HG02588 (cell line): ENCODE results near the gene MRO.
"Not testable (repeated sequence)": the region's sequence is repeated elsewhere in the genome, so short reads cannot be mapped to it uniquely, and the experiment has no call there.

Experiments used
- ATAC-seq: cut with Tn5 transposase; IDR thresholded peaks from one replicate; pipeline ENCODE4 v1.9.1; 2021; ENCODE audit warnings: mild to moderate bottlenecking, moderate library complexity; ENCODE audit not compliant: unreplicated experiment

The MRO gene

GRCh38 chr18:50836521-50836957 lies 16.7 kb upstream of the MRO start:
- no peak for ATAC-seq

- ATAC-seq: not testable (repeated sequence)
Observed at GRCh38 chr18:50833496-50833895, 13.7 kb upstream of the MRO start.

DNA sequence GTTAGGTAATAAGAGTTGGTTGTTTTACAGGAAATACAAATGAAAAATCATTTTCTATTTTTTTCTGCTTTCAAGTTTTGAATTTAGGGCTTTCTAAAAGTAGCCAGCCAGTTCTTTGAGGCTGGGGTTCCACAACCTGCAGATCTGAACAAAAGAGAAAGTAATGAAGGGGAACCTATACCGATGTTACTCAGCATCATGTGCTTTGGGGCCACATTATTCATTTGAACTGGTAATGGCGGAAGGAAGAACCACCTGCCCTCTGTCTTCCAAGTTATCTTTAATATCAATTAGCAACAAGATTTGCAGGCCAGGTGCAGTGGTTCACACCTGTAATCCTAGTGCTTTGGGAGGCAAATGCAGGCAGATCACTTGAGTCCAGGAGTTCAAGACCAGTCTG lies 12.9 kb upstream of the MRO start:
- ATAC-seq: peak; percentile 50

- ATAC-seq: no peak
Observed at GRCh38 chr18:50830544-50830943, 10.7 kb upstream of the MRO start.

DNA sequence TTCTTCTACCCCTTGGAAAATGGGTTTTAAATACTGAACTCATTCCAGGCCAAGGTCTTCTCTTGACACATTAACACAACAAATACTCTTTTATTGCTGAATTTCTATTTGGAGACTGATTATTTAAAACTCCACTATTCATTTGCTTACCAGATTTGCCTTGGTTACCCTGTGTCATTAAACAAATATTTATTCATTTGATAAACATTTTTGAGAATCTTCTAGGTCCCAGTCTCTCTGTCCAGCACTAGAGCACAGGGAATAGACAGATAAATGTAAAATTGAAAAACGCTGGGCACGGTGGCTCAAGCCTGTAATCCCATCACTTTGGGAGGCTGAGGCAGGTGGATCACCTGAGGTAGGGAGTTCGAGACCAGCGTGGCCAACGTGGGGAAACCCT lies 9.8 kb upstream of the MRO start:
- no peak for ATAC-seq

- ATAC-seq: no peak
Observed at GRCh38 chr18:50826027-50826426, 6.2 kb upstream of the MRO start.

DNA sequence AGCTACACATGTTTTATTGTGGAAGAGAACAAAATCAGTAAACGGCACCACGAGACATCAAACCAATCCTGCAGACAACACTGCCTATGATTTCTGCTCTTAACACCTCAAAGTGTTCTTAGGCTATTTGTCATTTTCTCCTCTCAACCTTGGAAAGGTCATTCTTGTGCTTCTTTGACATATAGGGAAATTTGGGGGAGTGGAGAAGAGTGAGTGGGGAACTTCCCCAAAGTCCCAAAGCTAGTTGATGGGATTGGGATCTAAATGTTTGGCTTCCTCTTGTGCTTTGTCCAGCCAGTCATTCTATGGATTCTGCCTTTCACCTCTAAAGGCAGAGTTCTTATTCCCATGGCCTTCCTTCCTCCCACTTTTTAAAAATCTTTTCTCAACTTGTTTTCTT lies 5.8 kb upstream of the MRO start:
- no peak for ATAC-seq

DNA sequence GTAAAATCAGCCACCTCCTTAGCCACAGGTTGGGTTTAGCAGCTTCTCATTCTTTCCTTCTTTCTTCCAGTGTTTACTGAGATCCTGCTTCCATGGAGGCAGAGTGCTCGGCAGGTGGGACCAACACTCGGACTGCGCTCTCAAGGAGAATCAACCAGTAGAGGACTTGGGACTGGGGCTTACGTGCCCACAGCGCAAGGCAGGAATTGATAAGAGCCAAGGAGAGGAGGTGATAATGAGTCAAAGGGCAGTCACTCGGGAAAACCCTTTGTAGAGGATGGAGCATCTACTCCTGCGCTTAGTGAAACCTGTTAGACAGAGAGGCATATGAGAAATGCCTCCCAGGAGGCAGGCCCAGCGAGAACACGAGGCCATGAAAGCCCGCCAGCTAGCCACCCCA lies 2.9 kb upstream of the MRO start:
- ATAC-seq: no peak

DNA sequence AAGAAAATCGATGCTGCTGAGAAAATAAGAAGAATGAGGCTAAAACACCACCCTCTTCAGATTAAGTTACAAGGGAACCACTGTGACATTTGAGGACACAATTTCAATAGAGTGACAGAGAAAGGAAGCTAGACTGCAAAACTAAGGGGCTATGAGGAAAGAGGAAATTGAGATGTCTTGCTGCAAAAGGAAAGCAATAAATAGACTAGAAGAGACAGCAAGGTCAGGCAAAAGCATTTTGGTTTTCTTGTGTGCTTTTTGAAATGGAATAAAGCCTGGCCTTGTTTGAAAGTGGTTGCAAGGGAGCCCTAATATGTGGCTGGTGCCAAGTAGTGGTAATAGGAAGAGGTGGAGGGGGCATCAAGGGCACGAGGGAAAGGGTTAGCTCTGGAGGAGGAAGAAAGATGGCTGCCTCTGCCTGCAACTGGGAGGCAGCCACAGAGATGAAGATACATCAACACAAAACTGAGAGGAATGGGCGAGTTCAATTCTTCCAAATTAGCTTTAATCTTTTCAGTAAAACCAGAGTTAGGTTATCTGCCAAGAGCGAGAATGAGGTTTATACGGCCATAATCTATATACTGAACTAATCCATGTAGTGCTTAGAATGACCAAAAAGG lies 1.2 kb upstream of the MRO start:
- ATAC-seq: no peak

DNA sequence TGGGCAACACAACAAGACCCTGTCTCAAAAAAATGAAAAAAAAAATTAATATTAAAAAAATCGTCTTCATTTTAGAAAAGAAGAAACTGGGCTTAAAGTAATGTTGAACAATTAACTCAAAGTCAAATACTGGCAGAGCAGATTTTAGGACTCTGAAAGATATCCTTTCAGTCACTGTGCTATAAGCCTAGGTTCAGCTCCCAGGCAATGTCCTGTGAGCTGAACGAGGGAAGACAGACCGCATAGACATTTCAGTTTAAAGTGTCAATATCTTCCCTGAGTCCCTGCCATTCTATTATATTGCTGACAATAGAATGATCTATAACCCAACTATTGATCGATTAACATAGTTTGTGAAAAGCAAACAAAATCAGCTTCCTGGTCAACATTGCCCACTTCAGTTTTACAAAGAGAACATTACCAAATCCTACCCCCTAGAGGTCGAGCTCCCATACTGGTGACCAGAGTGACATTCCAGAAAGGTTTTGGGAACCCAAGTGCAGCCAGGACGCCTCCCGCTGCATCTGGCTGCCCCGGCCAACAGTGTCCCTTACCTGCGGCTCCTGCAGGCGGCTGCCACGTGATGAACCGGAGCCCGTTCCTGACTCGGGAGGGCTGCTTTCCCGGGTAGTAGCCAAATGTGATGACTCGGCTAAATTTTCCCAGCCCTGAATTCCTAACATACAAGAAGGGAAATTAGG lies 639 bp downstream of the MRO start:
- no peak for ATAC-seq

- no peak for ATAC-seq
Observed at GRCh38 chr18:50816419-50817166, 3.2 kb downstream of the MRO start.

DNA sequence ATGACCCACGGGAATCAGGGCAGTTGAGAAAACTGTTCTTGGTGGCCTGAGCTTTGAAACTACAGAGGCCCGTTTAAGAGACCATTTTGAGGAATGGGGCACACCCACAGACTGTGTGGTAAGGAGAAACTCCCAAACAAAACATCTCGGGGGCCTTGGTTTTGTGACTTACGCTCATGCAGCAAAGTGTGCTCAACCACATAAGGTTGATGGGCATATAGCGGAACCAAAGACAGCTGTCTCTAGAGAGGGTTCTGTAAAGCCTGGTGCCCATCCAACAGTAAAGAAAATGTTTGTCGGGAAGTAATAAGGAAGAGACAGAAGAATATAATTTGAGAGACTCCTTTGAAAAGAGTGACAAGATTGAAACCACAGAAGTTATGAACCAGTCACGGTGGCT lies 5.4 kb downstream of the MRO start:
- no peak for ATAC-seq

- ATAC-seq: no peak
Observed at GRCh38 chr18:50813353-50813752, 6.5 kb downstream of the MRO start.

GRCh38 chr18:50812834-50813233 lies 7.0 kb downstream of the MRO start:
- ATAC-seq: no peak

- no peak for ATAC-seq
Observed at GRCh38 chr18:50807176-50807575, 12.6 kb downstream of the MRO start.

- ATAC-seq: no peak
Observed at GRCh38 chr18:50806208-50806616, 13.6 kb downstream of the MRO start.

GRCh38 chr18:50805732-50806131 lies 14.1 kb downstream of the MRO start:
- ATAC-seq: no peak

DNA sequence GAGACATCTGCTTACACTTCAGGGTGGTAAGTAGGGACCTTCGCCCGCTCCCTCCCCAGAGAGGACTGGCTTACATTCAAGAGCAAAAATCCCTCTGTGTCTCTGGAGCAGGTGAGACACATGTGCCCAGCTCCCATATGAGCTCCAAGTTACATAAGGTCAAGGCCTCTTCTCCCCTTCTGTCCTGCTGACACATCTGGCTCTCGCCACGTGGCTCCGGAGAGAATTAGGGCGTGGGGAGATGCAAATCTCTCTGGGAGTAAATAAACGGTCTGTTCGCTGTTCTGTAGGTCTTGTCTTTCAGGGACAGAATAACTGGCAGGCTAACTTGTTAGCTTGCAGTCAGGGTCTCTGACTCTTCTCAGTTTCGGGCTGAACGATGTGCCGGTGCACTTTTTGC lies 16.2 kb downstream of the MRO start:
- no peak for ATAC-seq

DNA sequence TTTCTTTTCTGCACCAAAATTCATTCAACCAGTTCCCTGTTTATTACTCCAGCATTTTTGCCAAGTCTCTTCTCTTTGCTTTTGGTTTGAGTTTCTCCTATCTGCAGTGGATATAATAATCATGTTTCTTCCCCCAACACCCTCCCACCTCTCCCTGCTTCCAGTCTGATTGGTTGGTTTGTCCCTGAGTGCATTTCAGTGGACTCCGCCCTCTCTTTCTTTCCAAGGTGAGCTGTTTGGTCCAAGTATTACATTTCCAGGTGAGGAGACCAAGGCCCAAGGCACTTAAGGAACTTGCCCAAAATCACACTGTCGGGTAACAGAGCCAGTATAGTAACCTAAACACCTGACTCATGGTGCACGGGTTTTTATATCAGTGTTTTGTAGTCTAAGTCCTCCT lies 17.7 kb downstream of the MRO start:
- no peak for ATAC-seq

DNA sequence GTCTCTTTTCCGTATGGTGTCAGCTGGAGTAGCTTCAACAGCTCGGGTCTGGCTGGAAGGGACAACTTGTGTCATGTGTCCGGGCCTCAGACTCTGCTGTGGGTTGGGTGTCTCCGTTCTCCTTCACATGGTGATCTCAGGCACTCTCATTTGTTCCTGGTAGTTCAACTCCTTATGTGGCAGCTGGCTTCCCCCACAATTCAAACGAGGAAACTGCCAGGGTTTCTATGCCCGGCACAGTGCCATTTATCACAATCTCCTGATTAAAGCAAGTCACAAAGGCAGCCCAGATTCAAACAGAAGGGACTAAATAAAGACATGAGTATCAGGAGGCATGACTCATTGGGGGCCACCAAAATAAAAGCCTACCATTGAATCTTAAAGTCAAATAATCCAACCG lies 22.7 kb downstream of the MRO start:
- no peak for ATAC-seq

GRCh38 chr18:50796495-50796894 lies 23.3 kb downstream of the MRO start:
- ATAC-seq: no peak
